Embryonic facial prominence (tissue), 1 donor: Measurements from ENCODE around the gene SH2D6.

Source experiments
- DNase-seq: peaks from one replicate; pipeline ENCODE4 v3.0.0-alpha.2; 2016; ENCODE audit errors: extremely low spot score

Gene SH2D6

DNA sequence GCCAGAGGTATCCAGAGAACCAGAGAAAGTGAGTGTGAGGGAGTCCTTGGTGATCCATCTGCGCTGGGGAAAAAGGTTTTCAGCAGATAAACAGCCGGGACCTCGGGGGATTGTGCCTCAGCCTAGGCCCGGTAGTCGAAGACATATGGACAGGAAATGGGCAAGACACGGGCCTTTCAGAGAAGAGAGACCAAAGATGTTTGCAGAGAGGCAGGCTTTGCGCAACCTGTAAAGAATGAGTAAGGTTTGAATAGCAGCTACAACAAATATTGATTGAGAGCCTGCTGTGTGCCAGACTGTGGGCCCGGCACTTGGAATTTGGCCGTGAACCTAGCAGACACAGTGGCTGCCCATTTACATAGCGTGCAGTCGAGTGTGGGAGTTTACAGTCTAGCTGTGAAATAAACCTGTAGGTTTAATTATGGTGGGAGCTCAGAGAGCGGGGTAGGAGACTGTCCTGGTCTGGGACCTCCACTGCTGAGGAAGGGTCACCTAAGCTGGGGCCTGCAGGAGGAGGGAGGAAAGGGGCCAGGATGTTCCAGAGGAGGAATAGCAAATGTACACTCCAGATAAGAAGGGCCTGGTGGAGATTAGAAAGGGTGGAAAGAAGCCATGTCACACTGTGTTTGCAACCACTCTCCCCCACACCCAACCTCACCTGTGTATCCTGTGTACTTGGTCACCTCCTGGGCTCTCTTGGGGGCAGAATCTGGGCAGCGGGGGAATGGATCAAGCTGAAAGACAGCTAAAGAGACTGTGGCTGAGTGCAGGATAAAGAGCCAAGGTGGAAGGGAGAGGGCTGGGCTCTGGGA, 3.0 kb downstream of the SH2D6 start:
- no peak for DNase-seq

DNA sequence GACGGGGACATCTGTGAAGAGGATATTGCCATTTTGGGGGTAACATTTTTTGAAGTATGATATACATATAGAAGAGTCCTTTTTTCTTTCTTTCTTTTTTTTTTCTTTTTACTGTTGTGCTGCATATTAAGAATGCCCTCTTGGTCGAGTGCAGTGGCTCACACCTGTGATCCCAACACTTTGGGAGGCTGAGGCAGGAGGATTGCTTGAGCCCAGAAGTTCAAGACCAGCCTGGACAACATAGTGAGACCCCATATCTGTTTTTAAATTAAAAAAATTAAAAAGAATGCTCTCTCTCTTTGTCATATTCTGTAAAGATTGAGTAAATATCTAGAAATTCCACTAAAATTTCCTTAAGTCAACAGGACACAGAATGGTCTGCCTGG, 3.6 kb downstream of the SH2D6 start:
- DNase-seq = no peak

DNA sequence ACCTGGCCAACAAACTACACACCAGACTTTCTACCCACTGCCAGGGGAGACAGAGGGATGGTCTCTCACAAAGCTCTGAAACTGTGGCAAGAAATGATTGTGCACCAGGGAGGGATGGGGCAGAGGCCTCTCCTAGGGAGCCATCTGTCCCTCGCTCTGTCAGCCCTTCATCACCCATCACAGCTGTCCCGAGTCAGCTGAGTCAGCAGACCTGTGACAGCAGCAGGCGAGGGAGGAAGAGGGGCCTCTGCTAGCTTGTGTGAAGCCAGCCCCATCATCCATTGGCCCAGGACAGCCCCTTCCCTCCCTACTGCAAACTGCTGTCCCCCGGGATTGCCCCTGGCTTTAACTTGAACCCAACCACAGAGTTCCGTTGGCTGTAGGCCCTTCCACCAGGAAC, 5.0 kb downstream of the SH2D6 start:
- DNase-seq = no peak

DNA sequence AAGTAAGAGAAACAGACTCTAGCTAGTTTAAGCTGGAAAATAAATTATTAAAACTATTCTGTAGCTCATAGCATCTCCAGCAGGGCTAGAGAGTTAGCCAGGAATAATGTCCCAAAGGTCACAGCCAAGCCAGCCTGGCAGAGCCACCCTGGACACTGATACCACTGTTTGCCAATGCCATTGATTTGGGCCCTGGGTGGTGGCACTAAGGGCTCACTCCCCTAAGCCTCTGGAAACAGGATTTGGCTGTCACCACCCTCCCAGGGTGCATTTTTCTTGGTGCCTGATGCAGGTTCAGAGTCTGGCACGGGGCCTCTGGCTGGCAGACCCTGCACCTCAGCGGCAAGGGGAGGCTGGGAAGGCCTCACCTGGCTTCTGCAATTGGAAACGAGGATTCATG, 7.1 kb downstream of the SH2D6 start:
- no peak for DNase-seq

DNA sequence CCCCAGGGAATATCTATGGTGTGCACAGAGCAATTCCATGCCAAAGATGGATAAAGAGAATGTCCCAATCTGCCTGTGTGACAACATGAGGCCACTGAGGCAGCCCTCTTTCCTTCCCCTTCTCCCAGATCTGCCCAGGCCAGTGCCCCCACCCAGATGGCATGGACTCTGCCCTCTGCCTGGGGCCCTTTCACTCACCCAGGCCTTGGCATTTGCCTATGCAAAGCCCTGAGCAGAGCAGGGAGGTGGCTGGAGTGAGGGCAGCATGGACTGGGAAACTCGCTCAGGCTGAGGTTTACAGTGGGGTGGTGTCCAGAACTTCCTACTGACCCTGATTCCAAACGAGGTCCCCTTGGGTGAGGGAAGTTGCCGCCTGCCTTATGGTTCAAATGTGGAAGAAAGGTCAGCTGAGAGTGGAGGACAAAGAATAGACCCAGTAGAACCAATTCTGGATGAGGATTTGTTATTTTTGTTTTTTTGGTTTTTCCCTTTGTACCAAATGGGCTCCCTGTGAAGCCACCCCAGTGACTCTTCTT, 8.9 kb downstream of the SH2D6 start:
- DNase-seq = no peak

DNA sequence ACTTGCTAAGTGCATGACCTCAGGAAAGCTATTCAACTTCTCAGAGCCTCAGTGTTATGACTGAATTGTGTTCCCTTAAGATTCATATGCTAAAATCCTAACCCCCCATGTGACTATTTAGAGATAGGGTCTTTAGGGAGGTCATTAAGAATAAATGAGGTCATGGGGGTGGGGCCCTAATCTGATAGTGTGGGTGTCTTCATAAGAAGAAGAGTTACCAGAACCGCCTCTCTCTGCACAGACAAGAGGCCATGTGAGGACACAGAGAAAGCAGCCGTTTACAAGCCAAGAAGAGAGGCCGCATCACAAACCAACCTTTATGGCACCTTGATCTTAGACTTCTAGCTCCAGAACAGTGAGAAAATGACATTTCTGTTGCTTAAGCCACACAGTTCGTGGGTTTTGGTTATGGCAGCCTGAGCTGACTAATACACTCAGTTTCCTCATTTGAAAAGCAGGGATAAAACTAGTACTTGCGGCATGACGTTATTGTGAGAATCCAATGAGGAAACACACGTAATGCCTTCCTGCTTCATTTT, 9.9 kb downstream of the SH2D6 start:
- DNase-seq = no peak

DNA sequence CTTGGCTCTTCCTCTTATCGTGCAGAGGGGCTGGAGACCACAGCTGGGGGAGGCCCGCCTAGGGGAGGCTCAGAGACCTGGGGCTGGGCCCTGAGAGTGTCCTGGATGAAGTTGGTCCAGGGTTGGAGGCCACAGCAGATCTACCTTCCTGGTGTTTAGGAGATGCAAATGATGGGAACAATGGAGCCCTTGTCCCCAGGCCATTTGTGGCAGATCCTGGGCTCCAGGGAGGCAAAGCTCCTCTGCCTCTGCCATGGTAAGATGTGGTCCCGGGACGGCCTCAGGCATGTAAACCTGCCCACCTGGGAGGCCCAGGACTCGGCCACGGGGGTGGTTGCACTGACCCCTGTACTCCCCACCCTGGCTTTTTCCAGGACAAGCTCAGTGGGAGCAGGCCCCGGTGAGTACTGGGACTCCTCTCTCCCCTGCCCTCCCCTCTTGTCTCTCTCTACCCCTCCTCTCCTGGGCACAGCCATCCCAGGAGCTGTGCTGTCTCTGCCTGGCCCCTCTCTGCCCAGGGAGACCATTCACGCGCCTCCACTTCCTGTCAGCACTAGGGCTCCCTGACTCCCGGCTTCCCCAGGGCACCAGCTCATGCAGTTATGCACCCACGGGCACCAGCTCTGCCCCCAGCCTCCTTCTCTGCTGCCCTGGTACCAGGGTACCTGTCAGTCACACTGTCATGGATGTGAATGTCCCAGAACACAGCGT, 10.9 kb downstream of the SH2D6 start:
- no peak for DNase-seq

DNA sequence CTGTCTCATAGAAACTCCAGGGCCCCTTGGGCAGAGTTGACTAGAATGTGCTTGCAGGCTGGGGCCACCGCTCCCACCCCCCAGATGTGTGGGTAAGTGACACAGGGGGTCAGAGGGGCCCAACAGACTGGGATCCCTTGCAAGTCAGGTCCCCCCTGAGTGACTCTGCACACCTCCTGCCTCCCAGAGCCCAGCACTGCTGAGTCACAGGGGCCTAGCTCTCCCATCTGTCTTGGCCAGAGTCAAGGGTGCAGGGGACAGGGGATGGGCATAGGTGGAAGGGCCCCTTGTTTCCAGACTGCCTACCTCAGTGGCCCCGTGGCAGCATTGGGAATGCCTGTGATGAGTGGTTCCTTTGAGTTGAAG, 11.4 kb downstream of the SH2D6 start:
- no peak for DNase-seq

DNA sequence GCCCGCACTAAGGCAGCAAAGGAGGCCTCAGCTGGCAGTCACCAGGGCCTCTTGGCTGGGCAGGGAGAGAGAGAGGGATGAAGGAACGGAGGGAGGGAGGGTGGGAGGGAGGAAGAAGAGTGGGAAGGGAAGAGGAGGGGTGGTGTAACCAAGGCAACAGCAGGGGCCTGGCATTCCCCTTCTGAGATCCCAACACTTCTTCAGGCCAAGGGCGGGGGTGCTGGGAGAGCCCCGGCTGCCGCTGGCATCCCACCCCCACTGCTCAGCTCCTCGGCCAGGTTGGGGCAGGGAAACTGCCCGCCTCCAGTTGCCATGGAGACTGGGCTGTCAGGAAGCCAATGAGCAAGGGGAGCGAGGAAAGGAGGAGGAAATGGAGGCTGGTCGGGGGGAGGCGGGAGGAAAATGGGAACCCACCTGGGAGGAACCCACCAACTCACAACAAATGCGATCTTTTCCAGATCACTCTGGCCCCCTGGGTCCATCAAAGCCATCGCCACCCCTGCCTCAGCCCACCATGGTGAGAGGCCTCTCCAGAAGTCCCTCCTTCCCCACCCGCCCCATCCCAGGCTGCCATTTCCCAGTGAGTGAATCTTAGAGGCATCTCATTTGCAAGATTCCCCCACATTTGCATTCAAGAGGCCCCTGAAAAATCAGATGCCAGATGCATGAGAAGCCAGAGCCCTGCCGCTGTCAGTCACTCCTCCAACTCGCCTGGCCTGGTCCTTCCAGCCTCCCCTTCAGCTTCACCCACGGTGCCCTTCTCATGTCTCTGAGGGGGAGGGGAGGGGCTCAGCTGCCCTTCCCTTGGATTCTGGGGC, 12.4 kb downstream of the SH2D6 start:
- peak; percentile 83 for DNase-seq

DNA sequence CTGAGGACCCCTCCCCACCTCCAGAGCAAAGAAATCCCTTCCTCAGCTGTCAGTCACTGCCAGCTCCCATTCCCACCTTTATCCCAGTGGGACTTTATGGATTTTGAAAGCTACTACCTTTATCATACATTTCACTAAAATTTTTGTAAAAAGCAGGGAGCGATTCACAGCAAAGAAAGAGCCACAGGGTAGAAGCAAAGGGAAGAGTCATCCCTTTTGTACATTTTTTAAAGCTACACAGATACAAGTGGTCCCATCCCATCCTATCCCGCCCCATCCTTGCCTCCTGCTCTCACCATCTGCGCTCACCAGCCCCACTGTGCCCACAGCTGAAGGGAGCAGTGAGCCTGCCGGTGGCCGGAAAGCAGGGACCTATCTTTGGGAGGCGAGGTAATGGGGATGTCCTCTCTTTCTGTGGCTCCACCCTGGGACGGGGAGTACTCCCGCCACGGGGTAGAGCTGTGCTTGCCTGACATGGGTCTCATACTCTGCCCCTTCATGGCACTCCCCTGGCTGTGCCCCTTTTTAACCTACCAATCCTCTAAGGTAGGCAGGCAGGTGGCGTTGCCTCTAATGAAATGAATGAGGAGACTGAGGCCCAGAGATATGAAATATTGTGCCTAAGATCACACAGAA, 13.2 kb downstream of the SH2D6 start:
- no peak for DNase-seq

DNA sequence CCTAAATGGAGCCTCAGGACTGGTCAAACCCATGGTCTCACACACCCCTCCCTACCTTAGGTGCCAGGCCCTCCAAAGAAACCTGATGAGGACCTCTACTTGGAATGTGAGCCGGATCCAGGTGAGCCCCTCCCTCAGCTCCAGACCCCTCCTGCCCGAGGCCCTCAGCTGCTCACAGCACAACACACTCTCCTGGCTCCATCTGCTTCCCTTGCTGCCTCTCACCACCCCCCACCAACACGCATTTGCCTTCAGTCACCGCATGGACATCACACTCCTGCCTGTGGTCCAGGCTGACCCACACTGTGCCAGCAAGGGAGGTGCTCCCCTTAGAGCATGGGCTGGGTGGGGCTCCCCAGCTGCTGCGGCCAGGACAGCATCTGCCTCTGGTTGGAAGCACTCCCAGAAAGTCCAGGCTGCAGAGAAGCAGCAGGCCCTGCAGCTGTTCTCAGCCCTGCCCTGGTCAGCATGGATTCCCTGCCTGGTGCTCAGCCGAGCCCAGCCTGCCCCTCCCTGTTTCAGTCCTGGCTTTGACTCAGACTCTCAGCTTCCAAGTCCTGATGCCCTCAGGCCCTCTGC, 15.1 kb downstream of the SH2D6 start:
- DNase-seq = no peak

DNA sequence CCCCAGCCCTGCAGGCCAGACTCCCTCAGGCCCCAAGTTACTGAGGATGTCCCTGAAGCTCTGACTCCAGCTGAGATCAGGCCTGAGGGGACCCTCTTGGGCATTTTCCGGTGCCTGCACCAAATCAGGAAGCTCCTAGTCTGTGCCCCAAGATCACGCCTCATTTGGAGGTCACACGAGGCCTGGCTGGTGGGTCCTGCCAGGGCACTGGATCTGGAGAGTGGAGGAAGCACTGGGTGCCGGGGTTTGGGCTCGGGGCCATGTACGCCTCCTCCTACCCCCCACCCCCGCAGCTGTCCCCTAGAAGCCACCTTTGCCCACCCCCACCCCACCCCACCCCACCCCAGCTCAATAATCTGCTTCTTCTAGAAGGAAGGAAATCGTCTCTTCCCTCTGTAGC, 16.2 kb downstream of the SH2D6 start:
- no peak for DNase-seq

DNA sequence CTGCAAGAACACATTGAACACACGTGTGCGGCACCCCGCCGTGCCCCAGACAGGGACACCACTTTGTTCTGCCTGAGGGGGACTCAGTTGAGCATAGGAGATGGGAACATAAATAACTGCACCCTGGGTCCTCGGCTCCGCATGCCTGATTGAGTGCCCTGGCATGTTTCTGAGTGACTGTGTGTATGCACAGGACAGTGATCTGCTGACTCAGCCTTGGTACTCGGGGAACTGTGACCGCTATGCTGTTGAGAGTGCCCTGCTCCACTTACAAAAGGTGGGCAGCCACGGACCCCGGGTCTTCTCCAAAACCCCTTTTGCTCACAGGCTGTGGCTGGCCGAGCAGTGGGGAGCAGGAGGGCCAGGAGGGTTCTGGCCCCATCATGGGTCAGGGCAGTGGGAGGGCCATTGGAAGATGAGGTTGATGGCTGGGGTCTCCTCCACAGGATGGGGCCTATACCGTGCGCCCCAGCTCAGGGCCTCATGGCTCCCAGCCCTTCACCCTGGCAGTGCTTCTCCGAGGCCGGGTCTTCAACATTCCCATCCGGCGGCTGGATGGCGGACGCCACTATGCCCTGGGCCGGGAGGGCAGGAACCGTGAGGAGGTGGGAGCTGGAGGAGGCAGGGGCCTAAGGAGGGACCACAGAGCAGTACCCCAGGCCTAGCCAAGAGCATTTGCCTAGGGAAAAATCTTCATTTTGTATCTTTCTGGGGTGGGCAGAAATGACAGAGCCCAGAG, 16.9 kb downstream of the SH2D6 start:
- no peak for DNase-seq

DNA sequence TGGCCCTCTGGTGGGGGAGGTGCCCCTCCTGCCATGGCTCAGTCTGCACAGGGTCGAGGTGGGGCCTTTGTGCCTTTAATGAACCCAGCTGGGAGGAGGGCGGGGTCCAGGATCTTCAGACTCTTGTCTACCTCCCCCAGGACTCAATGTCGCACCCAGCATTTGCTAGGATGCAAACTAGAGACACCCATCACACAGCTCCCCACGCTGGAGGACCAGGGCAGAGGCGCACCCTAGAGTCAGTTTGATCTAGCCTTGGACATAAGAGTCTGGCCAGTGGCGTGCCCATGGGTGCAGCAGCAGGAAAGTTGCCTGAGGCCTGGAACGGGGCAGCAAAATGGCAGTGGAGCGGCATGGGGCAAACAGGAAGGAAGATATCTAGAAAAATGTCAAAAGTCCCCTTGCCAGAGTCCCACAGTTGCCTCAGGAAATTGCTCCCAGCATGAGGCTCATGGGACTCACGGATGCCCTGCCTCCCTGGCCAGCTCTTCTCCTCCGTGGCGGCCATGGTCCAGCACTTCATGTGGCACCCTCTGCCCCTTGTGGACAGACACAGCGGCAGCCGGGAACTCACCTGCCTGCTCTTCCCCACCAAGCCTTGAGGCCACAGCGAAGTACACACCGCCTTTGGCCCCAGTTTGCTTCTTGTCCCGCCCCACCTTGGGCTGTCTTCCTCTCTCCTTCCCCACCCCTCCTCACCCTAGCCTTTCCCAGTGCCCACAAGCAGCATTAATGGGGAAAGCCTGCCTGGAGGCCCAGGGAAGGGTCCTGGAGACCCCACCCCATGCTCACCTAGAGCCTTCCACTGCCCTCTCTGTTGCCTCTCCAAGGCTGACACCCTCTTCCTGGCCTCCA, 17.7 kb downstream of the SH2D6 start:
- DNase-seq = no peak

DNA sequence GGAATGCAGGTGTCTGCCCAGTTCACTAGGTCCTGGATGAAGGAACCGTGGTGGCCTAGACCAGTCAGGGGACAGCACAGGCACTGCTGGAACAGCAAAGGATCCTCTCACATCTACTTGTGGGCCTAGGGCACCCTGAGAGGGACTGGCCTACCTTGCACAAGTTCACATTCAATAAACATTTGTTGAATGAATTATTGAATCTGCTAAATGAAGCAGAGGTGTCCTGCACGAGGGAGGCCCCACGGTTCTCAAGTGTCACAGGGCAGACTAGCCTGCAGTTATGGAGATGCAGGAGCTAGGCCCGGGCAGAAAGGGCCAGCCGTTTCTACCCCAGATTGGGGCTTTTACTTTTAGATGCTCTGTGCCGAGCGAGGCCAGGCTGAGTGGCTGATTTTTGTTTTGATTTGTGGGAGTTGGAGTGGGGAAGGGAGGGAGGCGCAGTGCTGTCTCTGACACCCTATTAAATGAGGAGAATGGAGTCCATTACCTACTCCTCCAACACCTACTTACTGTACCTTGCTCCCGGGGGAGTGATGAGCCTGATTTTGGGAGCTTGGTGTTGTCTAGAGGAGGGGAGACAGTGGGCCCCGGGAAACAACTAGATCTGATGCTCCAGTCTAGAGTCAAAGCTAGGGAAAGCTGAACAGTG, 18.4 kb downstream of the SH2D6 start:
- no peak for DNase-seq

DNA sequence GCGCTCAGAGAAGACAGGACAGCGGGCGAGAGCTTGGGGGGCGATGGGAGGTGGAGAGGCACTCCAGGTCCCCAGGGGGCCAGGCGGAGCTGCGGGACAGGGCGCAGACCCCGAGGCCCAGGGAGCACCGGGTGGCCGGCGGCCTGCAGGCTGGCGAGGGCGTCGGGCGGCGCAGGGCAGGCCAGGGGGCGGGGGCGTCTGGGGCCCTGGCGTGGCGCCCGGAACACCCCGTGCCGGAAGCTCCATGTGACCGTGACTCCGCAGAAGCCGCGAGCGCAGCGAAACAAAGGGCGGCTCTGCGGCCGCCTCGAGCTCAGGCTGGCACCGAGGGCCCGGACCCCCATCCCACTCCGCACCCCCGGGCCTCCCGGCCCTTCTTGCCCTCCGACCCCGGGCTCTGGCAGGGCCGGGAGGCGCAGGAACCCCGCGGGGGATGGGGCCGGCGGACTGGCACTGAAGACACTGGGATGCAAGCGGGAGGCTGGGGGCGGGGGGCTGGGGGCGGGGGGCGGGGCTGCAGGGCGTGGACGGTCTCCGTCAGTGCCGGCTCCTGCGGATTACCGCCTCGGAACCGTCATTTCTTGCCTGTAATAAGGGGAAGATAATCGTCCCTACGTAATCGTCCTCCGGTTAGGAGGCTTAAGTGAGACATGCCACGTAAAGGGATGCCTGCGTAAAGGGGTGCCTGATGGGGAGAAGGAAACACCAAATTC, 19.1 kb downstream of the SH2D6 start:
- peak; percentile 47 for DNase-seq

DNA sequence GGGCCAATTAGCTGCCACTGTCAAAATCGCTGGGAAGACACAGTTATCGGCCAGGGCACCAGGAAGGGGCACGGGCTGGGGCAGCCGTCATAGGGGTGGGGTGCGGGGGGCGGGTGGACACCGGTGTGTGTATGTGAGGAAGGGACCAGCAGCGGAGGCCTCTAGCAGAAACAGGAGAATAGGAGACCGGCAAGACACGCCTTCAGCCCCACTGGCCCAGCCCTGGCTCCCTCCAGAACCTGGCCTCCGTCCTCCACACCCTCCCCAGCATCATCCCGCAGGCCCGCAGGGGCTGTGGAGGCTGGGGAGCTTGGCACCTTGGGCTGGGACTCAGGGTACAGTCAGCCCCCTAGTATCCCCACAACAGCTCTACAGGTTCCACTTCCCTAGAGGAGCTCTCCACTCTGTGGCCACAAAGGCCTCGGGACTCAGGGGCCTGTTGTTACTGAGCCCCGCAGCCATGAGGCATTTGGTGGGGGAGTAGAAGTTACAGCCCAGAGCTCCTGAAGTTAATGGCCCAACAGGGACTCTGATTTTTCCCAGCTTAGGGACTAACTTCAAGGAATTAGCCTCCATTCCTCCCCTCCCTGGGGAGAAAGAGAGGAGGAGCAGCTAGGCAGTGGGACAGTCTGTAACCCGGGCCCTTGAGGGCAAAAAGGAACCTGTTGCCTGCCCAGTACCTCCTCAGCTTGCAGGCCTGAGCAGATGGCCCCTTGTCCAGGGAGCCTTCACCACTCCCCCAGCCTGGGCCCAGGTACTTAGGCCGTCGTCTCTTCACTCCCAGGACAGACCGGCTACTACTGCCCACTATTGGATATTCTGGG, 19.9 kb downstream of the SH2D6 start:
- DNase-seq = no peak
